ENCODE results near the gene PAQR5. TPM values are rescaled to one million over a fixed set of nuclear protein-coding genes. Genes with fewer than 3 reads are reported as not detected.

Gene PAQR5
- total RNA-seq, 1 donor from 2014 or later: 0.53 TPM

DNA sequence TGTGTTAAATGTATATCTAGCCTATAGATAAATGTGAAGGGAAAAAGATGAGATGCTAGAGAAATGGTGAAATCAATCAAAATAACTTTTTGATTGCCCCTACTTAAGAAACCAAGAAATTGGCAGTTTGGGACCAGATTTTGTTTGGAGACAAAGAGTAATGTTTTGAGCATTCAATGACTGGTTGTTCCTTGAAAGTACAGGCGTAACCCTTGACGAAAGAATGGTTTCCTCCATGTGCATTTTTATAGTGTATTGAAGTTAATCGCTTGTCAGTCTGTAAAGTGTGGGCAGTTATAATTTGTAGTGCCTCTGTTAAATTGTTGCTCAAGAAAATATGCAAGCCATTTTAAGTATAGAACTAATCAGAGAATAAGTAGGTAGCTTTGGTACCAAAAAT is 116.7 kb downstream of the PAQR5 start:
- TF ChIP-seq, protein P1, sequence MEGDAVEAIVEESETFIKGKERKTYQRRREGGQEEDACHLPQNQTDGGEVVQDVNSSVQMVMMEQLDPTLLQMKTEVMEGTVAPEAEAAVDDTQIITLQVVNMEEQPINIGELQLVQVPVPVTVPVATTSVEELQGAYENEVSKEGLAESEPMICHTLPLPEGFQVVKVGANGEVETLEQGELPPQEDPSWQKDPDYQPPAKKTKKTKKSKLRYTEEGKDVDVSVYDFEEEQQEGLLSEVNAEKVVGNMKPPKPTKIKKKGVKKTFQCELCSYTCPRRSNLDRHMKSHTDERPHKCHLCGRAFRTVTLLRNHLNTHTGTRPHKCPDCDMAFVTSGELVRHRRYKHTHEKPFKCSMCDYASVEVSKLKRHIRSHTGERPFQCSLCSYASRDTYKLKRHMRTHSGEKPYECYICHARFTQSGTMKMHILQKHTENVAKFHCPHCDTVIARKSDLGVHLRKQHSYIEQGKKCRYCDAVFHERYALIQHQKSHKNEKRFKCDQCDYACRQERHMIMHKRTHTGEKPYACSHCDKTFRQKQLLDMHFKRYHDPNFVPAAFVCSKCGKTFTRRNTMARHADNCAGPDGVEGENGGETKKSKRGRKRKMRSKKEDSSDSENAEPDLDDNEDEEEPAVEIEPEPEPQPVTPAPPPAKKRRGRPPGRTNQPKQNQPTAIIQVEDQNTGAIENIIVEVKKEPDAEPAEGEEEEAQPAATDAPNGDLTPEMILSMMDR (IDR thresholded peaks at IDR 0.05; ENCODE audit: insufficient read depth, low read length, severe bottlenecking): no peak
- Histone ChIP-seq H3K36me3 (ENCODE audit: control insufficient read depth, insufficient read depth, low read length) (no peaks in the 10 kb centered on the region), H3K4me3 (ENCODE audit: low read depth, low read length) (no peak overlapping the region), H3K27me3 (ENCODE audit: control insufficient read depth, insufficient read depth, low read length) (no peaks in the 10 kb centered on the region)
- FAIRE-seq (no peak), DNase-seq (ENCODE audit: low read depth) (no peak)

DNA sequence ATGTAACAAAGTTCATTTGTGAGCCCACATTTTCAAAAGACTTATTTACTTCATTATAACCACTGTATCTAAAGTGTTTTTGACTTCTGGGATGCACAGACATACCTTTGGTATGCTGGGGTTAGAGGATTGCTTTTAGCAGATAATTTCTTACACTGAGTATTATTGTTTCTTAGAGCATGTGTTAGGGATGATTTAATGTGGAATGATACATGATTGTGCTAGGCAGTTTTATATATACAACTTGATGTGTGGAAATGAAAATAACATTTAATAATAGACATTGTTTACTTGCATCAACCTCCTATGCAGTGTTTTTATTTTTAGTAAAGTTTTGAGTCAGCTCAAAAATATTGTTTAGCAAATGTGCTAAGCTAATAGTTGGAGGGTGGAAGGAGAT is 118.9 kb downstream of the PAQR5 start:
- Histone ChIP-seq H3K36me3 (ENCODE audit: control insufficient read depth, insufficient read depth, low read length) (no peaks in the 10 kb centered on the region), H3K27me3 (ENCODE audit: control insufficient read depth, insufficient read depth, low read length) (no peaks in the 10 kb centered on the region), H3K4me3 (ENCODE audit: low read depth, low read length) (no peak overlapping the region)
- FAIRE-seq (no peak), DNase-seq (ENCODE audit: low read depth) (no peak)
- TF ChIP-seq, protein P1 (IDR thresholded peaks at IDR 0.05; ENCODE audit: insufficient read depth, low read length, severe bottlenecking): no peak

DNA sequence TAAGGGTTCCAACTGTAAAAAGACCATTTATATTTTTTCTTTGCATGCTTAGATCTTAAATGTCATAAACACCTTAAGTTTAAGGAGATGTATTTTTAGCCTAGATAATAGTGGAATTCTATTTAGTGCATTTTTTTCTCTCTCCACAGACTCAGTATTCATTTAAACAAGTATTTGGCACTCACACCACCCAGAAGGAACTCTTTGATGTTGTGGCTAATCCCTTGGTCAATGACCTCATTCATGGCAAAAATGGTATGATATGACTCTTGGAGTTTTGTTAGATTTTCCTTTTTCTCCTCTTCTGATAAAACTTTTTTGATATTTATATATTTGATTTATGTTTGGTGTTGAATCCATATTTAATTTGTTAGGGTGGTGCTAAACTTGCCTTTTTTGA is 122.8 kb downstream of the PAQR5 start:
- TF ChIP-seq, protein P1 (IDR thresholded peaks at IDR 0.05; ENCODE audit: insufficient read depth, low read length, severe bottlenecking): no peak
- FAIRE-seq: no peak
- Histone ChIP-seq H3K27me3 (ENCODE audit: control insufficient read depth, insufficient read depth, low read length) (no peaks in the 10 kb centered on the region), H3K36me3 (ENCODE audit: control insufficient read depth, insufficient read depth, low read length) (no peaks in the 10 kb centered on the region), H3K4me3 (ENCODE audit: low read depth, low read length) (no peak overlapping the region)
- DNase-seq (ENCODE audit: low read depth): no peak

DNA sequence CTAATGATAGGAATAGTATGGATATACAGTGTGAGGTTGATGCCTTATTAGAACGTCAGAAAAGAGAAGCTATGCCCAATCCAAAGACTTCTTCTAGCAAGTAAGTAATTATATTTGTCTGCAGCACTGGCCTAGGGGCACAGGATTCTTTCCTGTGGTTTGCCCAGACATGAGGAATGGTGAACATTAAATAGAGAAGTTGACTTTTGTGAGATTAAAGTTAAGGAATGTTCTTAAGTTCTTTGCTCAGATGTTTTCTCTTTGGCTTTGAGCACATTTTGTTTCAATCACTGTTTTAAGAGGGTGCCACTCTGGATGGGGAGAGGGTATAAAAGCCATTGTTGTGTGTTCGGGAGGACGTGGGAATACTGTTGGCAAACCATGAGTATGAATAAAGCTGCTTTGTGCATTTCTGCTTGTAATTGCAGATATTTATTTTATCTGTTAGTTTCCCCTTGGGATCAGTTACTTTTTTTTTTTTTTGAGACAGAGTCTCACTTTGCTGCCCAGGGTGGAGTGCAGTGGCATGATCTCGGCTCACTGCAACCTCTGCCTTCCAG is 123.7 kb downstream of the PAQR5 start:
- Histone ChIP-seq H3K4me3 (ENCODE audit: low read depth, low read length) (no peak overlapping the region), H3K36me3 (ENCODE audit: control insufficient read depth, insufficient read depth, low read length) (no peaks in the 10 kb centered on the region), H3K27me3 (ENCODE audit: control insufficient read depth, insufficient read depth, low read length) (no peaks in the 10 kb centered on the region)
- TF ChIP-seq, protein P1 (IDR thresholded peaks at IDR 0.05; ENCODE audit: insufficient read depth, low read length, severe bottlenecking): no peak
- peak; percentile 17 for DNase-seq (ENCODE audit: low read depth)
- no peak for FAIRE-seq

DNA sequence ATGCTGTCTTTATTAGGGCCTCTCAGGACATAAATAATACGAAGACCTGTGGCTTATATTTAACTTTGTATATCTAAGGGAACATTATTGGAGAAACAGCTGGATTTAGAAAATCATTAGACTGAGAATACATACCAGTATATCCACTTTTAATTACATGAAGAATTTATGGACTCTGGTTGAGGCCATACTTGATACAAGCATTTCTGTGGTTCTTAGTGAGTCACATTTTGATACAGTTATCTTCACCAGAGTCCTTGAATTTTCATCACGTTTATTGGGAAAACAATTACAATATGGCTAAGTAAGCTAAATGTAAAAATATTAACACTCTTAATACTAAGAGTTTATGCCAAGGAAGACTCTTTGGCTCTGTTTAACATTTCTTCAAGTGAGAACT is 125.3 kb downstream of the PAQR5 start:
- DNase-seq (ENCODE audit: low read depth): no peak
- Histone ChIP-seq H3K4me3 (ENCODE audit: low read depth, low read length) (no peak overlapping the region), H3K27me3 (ENCODE audit: control insufficient read depth, insufficient read depth, low read length) (no peaks in the 10 kb centered on the region), H3K36me3 (ENCODE audit: control insufficient read depth, insufficient read depth, low read length) (no peaks in the 10 kb centered on the region)
- TF ChIP-seq, protein P1 (IDR thresholded peaks at IDR 0.05; ENCODE audit: insufficient read depth, low read length, severe bottlenecking): no peak
- no peak for FAIRE-seq

DNA sequence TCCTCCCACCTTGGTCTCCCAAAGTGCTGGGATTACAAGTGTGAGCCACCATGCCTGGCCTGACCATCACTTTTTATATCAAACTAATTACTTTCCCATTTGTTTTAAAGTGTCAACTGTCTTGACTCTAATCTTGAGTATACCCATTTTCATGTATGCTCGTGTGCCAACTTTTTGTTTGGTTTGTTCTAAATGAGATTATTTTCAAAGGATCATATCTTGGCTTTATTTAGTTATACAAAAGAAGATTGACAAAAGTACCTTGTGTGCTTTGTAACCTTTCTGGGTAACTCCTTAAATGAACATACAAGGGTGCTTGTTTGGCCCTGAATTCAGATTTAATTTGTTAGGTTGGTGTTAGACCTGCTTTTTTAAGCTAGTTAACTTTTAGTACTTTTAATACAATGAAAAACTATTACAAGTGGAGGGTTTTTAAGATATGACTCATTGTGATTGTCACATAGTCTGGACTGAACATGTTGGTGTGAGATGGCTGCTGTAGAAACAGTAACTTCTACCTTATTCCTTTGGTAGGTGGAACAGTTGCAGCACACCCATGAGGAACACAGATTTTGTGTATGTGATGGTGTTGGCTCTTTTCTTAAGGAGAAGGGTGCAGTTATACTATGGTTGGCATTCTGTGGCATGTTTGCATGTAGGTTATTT is 126.2 kb downstream of the PAQR5 start:
- TF ChIP-seq, protein P1 (IDR thresholded peaks at IDR 0.05; ENCODE audit: insufficient read depth, low read length, severe bottlenecking): no peak
- Histone ChIP-seq H3K4me3 (ENCODE audit: low read depth, low read length) (no peak overlapping the region), H3K36me3 (ENCODE audit: control insufficient read depth, insufficient read depth, low read length) (no peaks in the 10 kb centered on the region), H3K27me3 (ENCODE audit: control insufficient read depth, insufficient read depth, low read length) (no peaks in the 10 kb centered on the region)
- peak; percentile 55 for DNase-seq (ENCODE audit: low read depth)
- no peak for FAIRE-seq

Data from bronchial epithelial cell (primary cell).